ENCODE measurements around the gene EPB41L2. TPM values are rescaled to one million over a fixed set of nuclear protein-coding genes. Genes with fewer than 3 reads are reported as not detected.

The EPB41L2 gene
- total RNA-seq, 1 experiment from 2014 or later: 74.8 TPM

- H3K4me3 ChIP-seq (replicated peaks in 1 of 2; ENCODE audit: low read depth in 1 of 2, low read length in 2 of 2): no peak overlapping the region
- no peak for TF ChIP-seq JUND (IDR thresholded peaks at IDR 0.05)
- TF ChIP-seq CBX3 (IDR thresholded peaks at IDR 0.05; ENCODE audit: low read depth): no peak
- TF ChIP-seq SP1 (IDR thresholded peaks at IDR 0.05; ENCODE audit: low read depth): no peak
- TF ChIP-seq SIN3A (IDR thresholded peaks at IDR 0.05; ENCODE audit: low read depth): no peak
- TF ChIP-seq RAD21 (IDR thresholded peaks at IDR 0.05; ENCODE audit: low read depth): no peak
- TF ChIP-seq TCF7L2 (IDR thresholded peaks at IDR 0.05; ENCODE audit: borderline replicate concordance, extremely low read depth, insufficient read depth, insufficient read length): no peak
- peaks cover 0 to 5% of the 10 kb centered on the region in 2 experiments; a peak in 2 of 4 replicates for H3K4me1 ChIP-seq (ENCODE audit: control insufficient read depth in 1 of 2, insufficient read depth in 2 of 2, low read length in 2 of 2)
- H3K9ac ChIP-seq (ENCODE audit: low read length): no peak overlapping the region
- no peak overlapping the region for H3K27ac ChIP-seq (ENCODE audit: low read depth, low read length)
- H3K4me2 ChIP-seq (ENCODE audit: low read length): no peak overlapping the region
- BruUV-seq (replicated peaks): no TSS peak
- H3K9me2 ChIP-seq (ENCODE audit: insufficient read depth): no peaks in the 10 kb centered on the region
- DNase-seq (ENCODE audit: low read depth, low spot score) (no peak), ATAC-seq (no peak)
- peaks cover 70% of the 10 kb centered on the region for H3K79me2 ChIP-seq (ENCODE audit: insufficient read depth, low read length)
- H3K9me3 ChIP-seq (ENCODE audit: control insufficient read depth in 1 of 2, insufficient read depth in 1 of 2, low read depth in 1 of 2, low read length in 2 of 2): no peaks in the 10 kb centered on the region
- ChIA-PET CTCF (no interaction called here), RAD21 (ENCODE audit: low non-redundant PET in 1 of 2, low total read pairs in 2 of 2, uncharacterized antibody in 2 of 2, unreplicated experiment in 2 of 2) (no interaction called here), POLR2A (no interaction called here)
- H3K27me3 ChIP-seq (ENCODE audit: insufficient read depth, low read length): no peaks in the 10 kb centered on the region
- intact Hi-C loops (cut with micrococcal nuclease): no loop called here
- H4K20me1 ChIP-seq (ENCODE audit: insufficient read depth): 0 out of 2 replicates have a peak, but pooled peaks cover 4% of the 10 kb centered on the region
- no peaks in the 10 kb centered on the region for H3K36me3 ChIP-seq (ENCODE audit: control insufficient read depth in 1 of 2, insufficient read depth in 2 of 2, low read length in 2 of 2)
- H2AFZ ChIP-seq (ENCODE audit: low read depth, low read length, poor library complexity, severe bottlenecking): no peak overlapping the region
Observed at GRCh38 chr6:131029626-131030297, 33.3 kb downstream of the EPB41L2 start.

DNA sequence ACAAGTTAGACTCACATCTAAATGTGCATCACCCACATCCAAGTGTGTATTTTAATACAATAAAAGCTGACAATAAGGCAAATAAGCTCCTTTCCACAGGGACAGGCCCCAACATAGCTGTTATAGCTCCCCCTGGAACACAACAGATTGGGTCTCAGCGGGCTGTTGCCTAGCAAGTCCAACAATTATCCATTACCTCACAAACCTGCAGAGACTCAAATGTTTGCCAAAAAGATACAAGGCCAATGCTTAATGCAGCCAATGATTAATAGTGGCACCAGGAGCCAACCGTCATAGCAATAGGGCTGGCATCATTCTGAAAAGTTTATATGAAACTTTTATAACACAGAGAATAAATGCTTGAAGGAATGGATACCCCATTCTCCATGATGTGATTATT is 35.7 kb downstream of the EPB41L2 start:
- Histone ChIP-seq H3K4me2 (ENCODE audit: low read length) (no peak overlapping the region), H4K20me1 (ENCODE audit: insufficient read depth) (0 out of 2 replicates have a peak, but pooled peaks cover under 1% of the 10 kb centered on the region), H3K36me3 (ENCODE audit: control insufficient read depth in 1 of 2, insufficient read depth in 2 of 2, low read length in 2 of 2) (no peaks in the 10 kb centered on the region), H3K27ac (ENCODE audit: low read depth, low read length) (no peak overlapping the region), H3K79me2 (ENCODE audit: insufficient read depth, low read length) (peaks cover 69% of the 10 kb centered on the region), H3K4me1 (ENCODE audit: control insufficient read depth in 1 of 2, insufficient read depth in 2 of 2, low read length in 2 of 2) (peaks cover 3 to 9% of the 10 kb centered on the region in 2 experiments; a peak in 3 of 4 replicates), H3K27me3 (ENCODE audit: insufficient read depth, low read length) (no peaks in the 10 kb centered on the region), H3K9me2 (ENCODE audit: insufficient read depth) (no peaks in the 10 kb centered on the region), H3K9ac (ENCODE audit: low read length) (no peak overlapping the region), H3K4me3 (replicated peaks in 1 of 2; ENCODE audit: low read depth in 1 of 2, low read length in 2 of 2) (no peak overlapping the region), H2AFZ (ENCODE audit: low read depth, low read length, poor library complexity, severe bottlenecking) (no peak overlapping the region), H3K9me3 (ENCODE audit: control insufficient read depth in 1 of 2, insufficient read depth in 1 of 2, low read depth in 1 of 2, low read length in 2 of 2) (no peaks in the 10 kb centered on the region)
- POLR2A ChIA-PET: no interaction called here
- DNase-seq (ENCODE audit: low read depth, low spot score) (no peak), ATAC-seq (no peak)
- no TSS peak for BruUV-seq (replicated peaks)
- intact Hi-C loops (cut with micrococcal nuclease): no loop called here
- RAD21 ChIA-PET (ENCODE audit: low non-redundant PET in 1 of 2, low total read pairs in 2 of 2, uncharacterized antibody in 2 of 2, unreplicated experiment in 2 of 2): no interaction called here
- TF ChIP-seq ZFX (IDR thresholded peaks at IDR 0.05) (no peak), CEBPB (IDR thresholded peaks at IDR 0.05; ENCODE audit: low read depth) (no peak), YY1 (IDR thresholded peaks at IDR 0.05; ENCODE audit: extremely low read depth, insufficient replicate concordance, low read depth, low read length) (no peak), RAD21 (IDR thresholded peaks at IDR 0.05; ENCODE audit: low read depth) (no peak), EZH2 (IDR thresholded peaks at IDR 0.05) (no peak), TCF7L2 (IDR thresholded peaks at IDR 0.05; ENCODE audit: borderline replicate concordance, extremely low read depth, insufficient read depth, insufficient read length) (no peak), EZH2phosphoT487 (IDR thresholded peaks at IDR 0.05; ENCODE audit: borderline replicate concordance) (no peak)
- CTCF ChIA-PET: no interaction called here
